Cerebellar nuclear complex (tissue), 1 donor: ENCODE measurements around the gene KLHL11.
"Not testable (repeated sequence)": the region's sequence is repeated elsewhere in the genome, so short reads cannot be mapped to it uniquely, and the experiment has no call there.

ENCODE experiments used
- DNase-seq, 2 experiments: peaks; one replicate each; lab custom pipeline; 2025; lab: John Stamatoyannopoulos, UW

Gene KLHL11

DNA sequence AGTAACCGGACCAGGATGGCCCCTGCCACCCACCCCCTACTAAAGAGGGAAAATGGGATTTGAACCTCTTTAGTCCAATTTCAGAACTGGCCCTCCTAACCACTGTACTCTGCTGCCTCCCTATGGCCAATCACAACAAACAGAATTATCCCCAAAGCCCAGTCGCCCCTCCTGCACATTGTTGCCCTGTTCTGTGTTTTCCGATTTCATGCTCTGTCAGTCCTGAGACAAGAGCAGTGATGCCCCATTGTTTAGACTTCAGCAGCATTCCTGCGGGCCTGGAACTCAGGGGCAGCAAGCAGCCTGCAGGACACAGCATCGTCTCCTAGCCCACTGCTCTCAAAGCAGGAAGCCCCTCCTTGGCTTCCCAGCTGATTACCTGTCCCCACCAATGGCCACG lies 20.5 kb upstream of the KLHL11 start:
- DNase-seq, result no peak

- no peak for DNase-seq
These were observed 17.5 kb upstream of the KLHL11 start for GRCh38 chr17:41882756-41883155.

GRCh38 chr17:41880130-41880529 lies 14.9 kb upstream of the KLHL11 start:
- DNase-seq, result no peak

GRCh38 chr17:41874293-41874670 lies 9.1 kb upstream of the KLHL11 start:
- DNase-seq, result not testable (repeated sequence)

GRCh38 chr17:41873559-41874292 lies 8.5 kb upstream of the KLHL11 start:
- no peak for DNase-seq

DNA sequence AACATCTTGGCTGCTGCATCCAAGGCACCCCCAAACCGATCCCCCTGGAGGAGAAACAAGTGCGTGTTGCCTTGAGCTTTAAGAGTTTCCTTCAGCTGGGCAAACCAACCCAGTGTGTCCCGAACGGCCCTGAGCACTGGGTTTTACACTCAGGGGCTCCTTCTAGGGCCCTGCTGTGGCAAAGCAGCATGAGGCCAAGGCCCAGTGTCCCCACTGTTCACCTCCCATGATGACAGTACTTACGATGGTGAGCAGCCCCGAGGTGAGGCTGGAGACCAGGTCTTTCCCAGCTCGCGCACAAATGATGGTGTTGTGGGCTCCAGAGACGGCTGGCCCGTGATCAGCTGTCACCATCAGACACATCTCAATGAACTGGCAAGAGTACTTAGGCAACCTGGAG lies 6.6 kb upstream of the KLHL11 start:
- no peak for DNase-seq

DNA sequence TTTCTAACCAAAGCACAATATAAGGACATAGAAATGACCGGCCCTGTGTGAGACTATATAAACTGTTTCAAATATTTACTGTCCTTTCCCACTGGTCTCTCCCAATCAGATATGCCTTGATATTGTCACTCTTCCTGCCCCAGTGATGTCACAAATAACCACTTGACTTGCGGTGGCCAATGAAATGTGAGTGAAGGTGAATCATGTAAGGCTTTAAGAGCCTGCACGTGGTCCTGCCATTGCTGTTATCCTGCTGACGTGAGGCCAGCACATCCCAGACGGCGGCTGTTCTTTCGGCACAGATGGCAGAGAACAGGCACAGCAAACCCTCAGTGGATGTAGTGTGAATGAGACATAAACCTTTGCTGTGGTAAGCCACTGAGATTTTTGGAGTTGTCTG lies 5.4 kb upstream of the KLHL11 start:
- DNase-seq, result no peak

GRCh38 chr17:41870097-41870496 lies 4.9 kb upstream of the KLHL11 start:
- no peak for DNase-seq

GRCh38 chr17:41869426-41869825 lies 4.2 kb upstream of the KLHL11 start:
- no peak for DNase-seq

DNA sequence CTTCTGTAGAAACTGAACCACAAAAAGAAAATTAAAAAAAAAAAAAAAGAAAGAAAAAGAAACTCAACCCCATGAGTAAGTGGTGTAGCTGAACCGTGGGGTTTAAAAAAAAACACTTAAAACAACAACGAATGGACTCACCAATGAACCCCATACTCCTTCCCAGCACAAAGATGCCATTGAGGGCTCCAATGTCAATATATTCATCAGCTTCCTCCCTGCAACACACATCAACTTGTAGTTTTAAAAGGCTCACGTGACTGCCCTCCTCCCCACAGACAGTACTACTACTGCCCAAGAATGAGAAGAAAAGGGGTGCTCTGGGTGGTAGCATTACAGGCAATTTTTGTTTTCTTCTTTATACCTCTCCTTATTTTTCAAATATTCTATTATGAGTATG lies 3.3 kb upstream of the KLHL11 start:
- no peak for DNase-seq

- no peak for DNase-seq
These were observed 322 bp upstream of the KLHL11 start for GRCh38 chr17:41865596-41865893.

DNA sequence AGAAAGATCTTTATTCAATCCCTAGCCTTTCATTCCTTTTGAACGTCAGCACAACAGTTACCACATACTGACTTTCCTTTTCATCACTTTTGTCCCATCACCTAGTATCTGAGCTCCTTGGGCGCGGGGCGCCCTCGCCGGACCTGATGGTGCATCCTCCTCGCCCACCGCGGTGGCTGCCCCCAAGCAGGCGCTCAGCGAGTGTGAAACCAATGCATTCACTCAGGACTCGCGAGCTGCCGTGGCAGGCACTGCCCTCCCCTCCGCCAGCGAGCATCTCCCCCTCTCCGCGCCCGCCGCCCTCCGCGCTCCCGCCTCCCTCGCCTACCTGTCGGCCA lies 756 bp downstream of the KLHL11 start:
- no peak for DNase-seq

- DNase-seq, result no peak
These were observed 2.0 kb downstream of the KLHL11 start for GRCh38 chr17:41863074-41863848.

GRCh38 chr17:41860254-41860931 lies 4.8 kb downstream of the KLHL11 start:
- no peak for DNase-seq

DNA sequence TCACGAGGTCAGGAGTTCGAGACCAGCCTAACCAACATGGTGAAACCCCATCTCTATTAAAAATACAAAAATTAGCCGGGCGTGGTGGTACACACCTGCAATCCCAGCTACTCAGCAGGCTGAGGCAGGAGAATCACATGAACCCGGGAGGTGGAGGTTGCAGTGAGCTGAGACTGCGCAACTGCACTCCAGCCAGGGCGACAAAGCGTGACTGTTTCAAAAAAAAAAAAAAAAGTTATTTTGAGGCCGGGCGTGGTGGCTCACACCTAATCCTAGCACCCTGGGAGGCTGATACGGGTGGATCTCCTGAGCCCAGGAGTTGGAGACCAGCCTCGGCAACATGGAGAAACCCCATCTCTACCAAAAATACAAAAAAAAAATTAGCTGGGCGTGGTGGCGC lies 13.8 kb downstream of the KLHL11 start:
- not testable (repeated sequence) for DNase-seq

GRCh38 chr17:41849251-41849990 lies 15.8 kb downstream of the KLHL11 start:
- no peak for DNase-seq

- no peak for DNase-seq
These were observed 16.4 kb downstream of the KLHL11 start for GRCh38 chr17:41848788-41849187.

GRCh38 chr17:41844971-41845370 lies 20.3 kb downstream of the KLHL11 start:
- DNase-seq, result no peak

DNA sequence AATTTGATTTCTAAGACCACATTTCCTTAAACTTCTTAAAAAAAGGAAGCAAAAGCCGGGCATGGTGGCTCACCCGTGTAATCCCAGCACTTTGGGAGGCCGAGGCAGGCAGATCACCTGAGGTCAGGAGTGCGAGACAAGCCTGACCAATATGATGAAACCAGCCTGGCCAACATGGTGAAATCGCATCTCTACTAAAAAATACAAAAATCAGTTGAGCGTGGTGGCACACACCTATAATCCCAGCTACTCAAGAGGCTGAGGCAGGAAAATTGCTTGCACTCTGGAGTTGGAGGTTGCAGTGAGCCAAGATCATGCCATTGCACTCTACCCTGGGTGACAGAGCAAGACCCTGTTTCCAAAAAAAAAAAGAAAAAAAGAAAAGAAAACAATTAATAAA lies 24.4 kb downstream of the KLHL11 start:
- not testable (repeated sequence) for DNase-seq

- not testable (repeated sequence) for DNase-seq
These were observed 25.8 kb downstream of the KLHL11 start for GRCh38 chr17:41839448-41839847.

GRCh38 chr17:41837761-41838538 lies 27.3 kb downstream of the KLHL11 start, which contains the start of gene KLHL10:
TSS of gene KLHL10 (plus strand) at chr17:41837825. CDS start at chr17:41837933, 108 bp downstream.
- no peak for DNase-seq
